Activated T-cell treated with anti-CD3 and anti-CD28 coated beads, Interleukin-2, amount 50 U/mL, for 48 hours (primary cell): Measurements from ENCODE around the gene NCAPD2.
"Not testable (repeated sequence)": the region's sequence is repeated elsewhere in the genome, so short reads cannot be mapped to it uniquely, and the experiment has no call there.

Experiments
- DNase-seq, 2 experiments: peaks; one replicate each; pipeline ENCODE4 v3.0.0-alpha.2; 2020

NCAPD2 gene

GRCh38 chr12:6552140-6552551 is 58.2 kb downstream of the NCAPD2 start:
- no peak for DNase-seq

DNA sequence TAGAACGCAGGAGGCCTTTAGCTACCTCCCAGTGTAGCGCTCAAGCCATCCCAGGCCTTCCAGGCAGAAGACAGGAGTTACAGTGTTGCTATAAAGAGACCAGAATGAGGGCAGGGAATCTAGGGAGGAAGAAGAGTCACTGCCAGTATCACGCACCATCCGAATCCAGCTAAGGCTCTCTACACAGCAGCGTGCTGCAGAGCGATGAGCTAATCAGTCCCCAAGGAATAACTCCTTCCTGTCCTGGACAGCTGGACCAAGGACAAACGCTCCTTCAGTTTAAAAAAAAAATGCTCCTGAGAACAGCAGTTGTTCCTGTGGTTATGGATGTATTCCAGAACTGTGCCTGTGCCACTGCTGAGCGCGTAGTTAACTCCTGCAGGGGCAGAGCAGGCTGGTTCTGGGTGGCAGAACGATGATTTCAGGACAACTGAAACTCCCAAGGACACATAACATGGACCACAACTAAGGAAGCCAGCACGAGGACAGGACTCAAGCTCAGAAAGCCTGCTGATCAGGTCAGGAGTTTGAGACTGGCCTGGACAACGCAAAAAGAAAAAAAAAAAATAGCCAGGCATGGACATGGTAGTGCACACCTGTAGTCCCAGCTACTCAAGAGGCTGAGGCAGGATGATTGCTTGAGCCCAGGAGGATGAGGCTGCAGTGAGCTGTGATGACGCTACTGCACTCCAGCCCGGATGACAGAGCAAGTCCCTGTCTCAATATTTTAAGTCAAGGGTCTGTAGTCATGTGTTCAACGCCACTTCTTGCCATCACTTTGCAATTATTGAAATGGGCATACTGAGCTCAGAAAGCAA is 59.4 kb downstream of the NCAPD2 start:
- no peak for DNase-seq

DNA sequence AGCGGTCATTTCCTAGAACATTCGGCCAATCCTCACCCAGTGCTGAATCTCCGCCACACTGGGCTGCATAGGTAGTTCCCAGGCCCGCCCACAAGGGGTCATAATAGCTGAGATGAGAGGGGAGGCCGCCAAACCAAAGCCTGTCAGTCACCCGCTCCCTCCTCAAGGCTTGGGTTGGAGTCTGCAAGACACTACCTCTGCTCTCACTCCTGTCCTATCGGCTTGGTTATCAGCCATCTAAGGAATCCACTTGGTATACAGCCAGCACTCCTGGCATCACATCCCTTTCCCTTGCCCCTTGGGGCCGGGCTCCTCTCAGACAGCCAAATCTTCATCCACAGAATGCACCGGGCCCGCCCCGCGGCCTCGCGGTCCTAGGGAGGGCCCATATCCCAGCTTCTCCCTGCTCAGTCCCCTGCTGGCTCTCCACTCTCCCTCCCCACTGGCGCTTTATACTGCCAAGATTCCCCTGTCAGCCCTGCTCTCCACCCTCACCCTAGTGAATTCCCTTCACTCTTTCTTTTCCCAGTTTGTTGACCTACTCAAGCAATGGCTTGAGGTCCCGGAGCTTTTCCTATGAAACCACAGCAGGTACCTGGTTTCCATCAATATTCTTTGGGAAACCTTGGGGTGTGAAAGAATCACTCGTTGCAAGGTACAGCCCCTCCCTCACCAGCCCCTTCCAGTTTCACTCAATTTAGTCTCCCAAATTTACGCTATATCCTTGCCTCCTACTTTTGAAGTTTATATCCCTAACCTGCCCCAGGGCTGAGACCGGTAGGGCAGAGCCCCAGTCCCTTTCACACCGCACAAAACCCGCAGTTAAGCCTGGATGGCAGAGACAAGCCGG is 60.5 kb downstream of the NCAPD2 start:
- DNase-seq = peak; percentile 86 to 87

- peak; percentile 40 to 48 for DNase-seq
Measured at GRCh38 chr12:6555018-6555691, 61.3 kb downstream of the NCAPD2 start.

- not testable (repeated sequence) for DNase-seq
Measured at GRCh38 chr12:6556496-6556817, 62.6 kb downstream of the NCAPD2 start.

GRCh38 chr12:6556857-6557256 is 63.0 kb downstream of the NCAPD2 start:
- no peak for DNase-seq

DNA sequence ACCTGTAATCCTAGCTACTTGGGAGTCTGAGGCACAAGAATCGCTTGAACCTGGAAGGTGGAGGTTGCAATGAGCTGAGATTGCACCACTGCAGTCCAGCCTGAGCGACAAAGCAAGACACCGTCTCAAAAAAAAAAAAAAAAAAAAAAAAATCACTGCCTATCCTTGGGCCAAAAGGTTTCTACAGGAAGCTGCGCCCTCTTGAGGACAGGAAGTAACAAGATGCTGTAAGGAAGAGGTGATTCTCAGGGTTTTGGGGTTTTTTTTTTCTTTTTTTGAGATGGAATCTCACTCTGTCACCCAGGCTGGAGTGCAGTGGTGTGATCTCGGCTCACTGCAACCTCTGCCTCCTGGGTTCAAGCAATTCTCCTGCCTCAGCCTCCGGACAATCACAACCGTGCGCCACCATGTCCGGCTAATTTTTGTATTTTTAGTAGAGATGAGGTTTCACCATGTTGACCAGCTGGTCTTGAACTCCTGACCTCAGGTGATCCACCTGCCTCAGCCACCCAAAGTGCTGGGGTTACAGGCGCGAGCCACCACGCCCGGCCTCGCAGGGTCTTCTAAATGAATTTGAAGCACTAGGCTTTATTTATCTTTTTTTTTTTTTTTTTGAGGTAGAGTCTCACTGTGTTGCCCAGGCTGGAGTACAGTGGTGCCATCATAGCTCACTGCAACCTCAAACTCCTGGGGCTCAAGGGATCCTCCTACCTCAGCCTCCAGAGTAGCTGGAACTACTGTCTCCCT is 64.3 kb downstream of the NCAPD2 start:
- DNase-seq = peak; percentile 41 to 54

- DNase-seq = no peak
Measured at GRCh38 chr12:6559500-6559899, 65.6 kb downstream of the NCAPD2 start.

- DNase-seq = no peak
Measured at GRCh38 chr12:6560501-6561205, 66.8 kb downstream of the NCAPD2 start.

GRCh38 chr12:6562881-6563280 is 69.0 kb downstream of the NCAPD2 start:
- no peak for DNase-seq

GRCh38 chr12:6563448-6564050 is 69.6 kb downstream of the NCAPD2 start:
- peak; percentile 81 to 83 for DNase-seq

GRCh38 chr12:6567112-6567670 is 73.3 kb downstream of the NCAPD2 start:
- DNase-seq = no peak

DNA sequence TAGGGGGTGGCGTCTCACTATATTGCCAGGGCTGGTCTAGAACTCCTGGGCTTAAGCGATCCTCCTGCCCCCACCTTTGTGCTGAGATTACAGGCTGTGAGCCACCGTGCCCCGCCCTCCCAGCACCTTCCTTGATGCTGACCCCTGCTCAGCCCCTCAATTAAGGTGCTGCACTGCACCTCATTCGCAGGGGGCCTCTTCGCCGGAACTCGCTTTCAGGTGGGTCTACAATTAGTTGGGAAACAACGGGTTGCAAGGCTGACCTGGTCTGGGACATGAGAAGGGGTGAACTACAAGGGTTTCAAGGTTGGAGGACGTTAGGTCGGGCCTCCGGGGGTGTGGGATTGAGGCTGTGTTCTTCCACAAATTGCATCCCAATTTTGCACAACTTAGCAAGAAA is 75.4 kb downstream of the NCAPD2 start:
- DNase-seq = no peak

GRCh38 chr12:6569786-6570185 is 75.9 kb downstream of the NCAPD2 start:
- DNase-seq = no peak

- DNase-seq = peak; percentile 66 to 68
Measured at GRCh38 chr12:6570264-6570887, 76.5 kb downstream of the NCAPD2 start.

DNA sequence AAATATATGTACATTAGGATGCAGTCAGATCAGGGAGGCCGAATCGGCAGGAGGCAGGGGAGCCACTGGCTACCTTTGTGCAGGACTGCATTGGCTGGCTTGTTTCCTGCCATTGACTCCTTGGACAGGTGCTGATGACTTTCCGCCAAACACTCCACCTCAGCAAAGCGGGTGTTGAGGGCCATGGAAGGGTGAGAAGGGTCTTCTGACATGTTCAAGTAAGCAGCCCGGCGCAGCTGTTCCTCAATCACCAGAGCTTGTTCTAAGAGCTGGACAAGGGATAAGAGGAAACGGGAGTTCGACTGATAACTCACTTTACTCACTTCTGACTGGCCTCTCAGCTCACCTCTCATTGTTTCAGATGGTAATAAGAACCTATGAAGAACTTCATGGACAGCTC is 79.1 kb downstream of the NCAPD2 start:
- DNase-seq = no peak

DNA sequence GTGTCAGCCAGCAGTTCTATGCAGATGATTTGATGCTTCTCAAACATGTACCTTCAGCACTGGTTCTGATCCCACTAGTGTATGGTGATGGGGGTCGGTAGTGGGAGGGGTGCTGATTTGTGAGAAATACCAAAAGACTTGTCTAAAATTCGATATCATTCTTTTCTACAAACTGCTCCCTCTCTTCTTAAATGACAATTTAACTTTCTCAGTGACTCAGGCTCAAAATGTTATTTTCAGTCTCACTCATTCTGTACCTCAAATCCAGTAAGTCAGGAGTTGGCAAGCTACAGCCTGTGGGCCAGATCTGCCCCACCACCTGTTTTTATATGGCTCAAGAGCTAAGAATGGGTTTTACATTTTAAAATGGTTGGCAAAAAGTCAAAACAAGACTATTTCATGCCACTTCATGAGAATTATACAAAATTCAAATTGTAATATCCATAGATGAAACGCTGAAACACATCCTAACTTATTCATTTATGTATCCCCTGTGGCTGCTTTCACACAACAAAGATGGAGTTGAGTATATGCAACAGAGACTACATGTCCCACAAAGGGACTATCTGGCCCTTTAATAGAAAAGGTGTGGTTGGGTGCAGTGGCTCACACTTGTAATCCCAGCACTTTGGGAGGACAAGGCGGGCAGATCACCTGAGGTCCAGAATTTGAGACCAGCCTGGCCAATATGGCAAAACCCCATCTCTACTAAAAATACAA is 80.8 kb downstream of the NCAPD2 start:
- peak; percentile 48 to 56 for DNase-seq

DNA sequence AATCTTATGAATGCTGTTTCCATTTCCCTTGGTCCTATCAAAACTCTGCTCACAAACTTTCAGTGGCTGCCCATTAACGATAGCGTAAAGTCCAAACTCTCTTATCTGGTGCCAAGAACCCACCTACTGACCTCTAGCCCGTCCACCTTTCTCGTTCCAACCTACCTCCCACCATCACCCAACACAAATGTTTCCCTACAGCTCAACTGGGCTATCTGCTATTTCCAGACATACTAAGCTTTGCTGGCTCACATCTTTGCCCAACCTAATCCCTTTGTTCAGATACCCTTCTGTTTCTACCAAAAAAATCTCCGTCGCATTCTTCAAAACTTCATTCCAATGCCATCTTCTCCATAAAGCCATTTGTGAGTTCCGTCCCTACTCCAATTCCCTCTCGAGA is 81.7 kb downstream of the NCAPD2 start:
- DNase-seq = no peak
